Thyroid gland (tissue), 4 donors: ENCODE results near the gene LRBA. TPM values are rescaled to one million over a fixed set of nuclear protein-coding genes. Genes with fewer than 3 reads are reported as not detected.

Experiments
- DNase-seq, 2 donors: peaks; one replicate each; pipeline ENCODE4 v3.0.0-alpha.2; 2019
- H3K27ac ChIP-seq, 3 donors: fragments of 200-600 bp; sonication (generic); 1 replicate in 2 of 3; 2 replicates in 1 of 3; pipeline ENCODE4 v1.5.1; 2016 to 2019; ENCODE audit warnings: mild to moderate bottlenecking in 1 of 3, moderate library complexity in 1 of 3
- H3K27me3 ChIP-seq: fragments of 200-600 bp; sonication (generic); one replicate; pipeline ENCODE4 v1.5.1; 2019
- H3K36me3 ChIP-seq, 2 donors: fragments of 200-600 bp; sonication (generic); one replicate each; pipeline ENCODE4 v1.5.1; 2016 to 2019
- H3K4me1 ChIP-seq, 2 donors: fragments of 200-600 bp; sonication (generic); one replicate each; pipeline ENCODE4 v1.5.1; 2017 to 2019
- H3K4me3 ChIP-seq, 3 donors: fragments of 200-600 bp; sonication (generic); replicated peaks in 1 of 3; 1 replicate in 2 of 3; 2 replicates in 1 of 3; pipeline ENCODE4 v1.5.1; 2016; ENCODE audit warnings: mild to moderate bottlenecking in 1 of 3
- H3K9me3 ChIP-seq: fragments of 200-600 bp; sonication (generic); one replicate; pipeline ENCODE4 v1.5.1; 2017
- POLR2A ChIP-seq, 2 donors: fragments of 450-650 bp; IDR thresholded peaks; one replicate each; pipeline ENCODE4 v1.6.1; 2017; ENCODE audit warnings: antibody characterized with exemption in 2 of 2, mild to moderate bottlenecking in 2 of 2, moderate library complexity in 1 of 2
- WGBS, 2 donors: methylation state at CpG; one replicate each; pipeline ENCODE4 v1.1.5; 2017; 5-methylcytosine and 5-hydroxymethylcytosine counted together
- intact Hi-C: fragments of 100-400 bp; cut with DNase I; formaldehyde crosslinking; loops from one replicate; pipeline ENCODE4 v1.15.1; 2023
- total RNA-seq, 4 donors: library from RNA; depleted of rRNA; stranded (reverse); fragments of >200 nt; gene quantifications; one replicate each; pipeline ENCODE4 v1.2.3, GENCODE V29; 2016
- TF ChIP-seq, protein P1 (sequence below), 6 experiments: fragments of 200-600 bp in 3 of 6; fragments of 450-650 bp in 3 of 6; sonication (generic) in 3 of 6; IDR thresholded peaks; one replicate each; pipeline ENCODE4 v1.5.1; 2016 to 2019; ENCODE audit warnings: antibody characterized with exemption in 6 of 6, mild to moderate bottlenecking in 2 of 6, inconsistent platforms in 1 of 6, moderate library complexity in 1 of 6

The LRBA gene
- total RNA-seq, 4 donors from 2014 or later = 98.9 to 127 (median 113) TPM

DNA sequence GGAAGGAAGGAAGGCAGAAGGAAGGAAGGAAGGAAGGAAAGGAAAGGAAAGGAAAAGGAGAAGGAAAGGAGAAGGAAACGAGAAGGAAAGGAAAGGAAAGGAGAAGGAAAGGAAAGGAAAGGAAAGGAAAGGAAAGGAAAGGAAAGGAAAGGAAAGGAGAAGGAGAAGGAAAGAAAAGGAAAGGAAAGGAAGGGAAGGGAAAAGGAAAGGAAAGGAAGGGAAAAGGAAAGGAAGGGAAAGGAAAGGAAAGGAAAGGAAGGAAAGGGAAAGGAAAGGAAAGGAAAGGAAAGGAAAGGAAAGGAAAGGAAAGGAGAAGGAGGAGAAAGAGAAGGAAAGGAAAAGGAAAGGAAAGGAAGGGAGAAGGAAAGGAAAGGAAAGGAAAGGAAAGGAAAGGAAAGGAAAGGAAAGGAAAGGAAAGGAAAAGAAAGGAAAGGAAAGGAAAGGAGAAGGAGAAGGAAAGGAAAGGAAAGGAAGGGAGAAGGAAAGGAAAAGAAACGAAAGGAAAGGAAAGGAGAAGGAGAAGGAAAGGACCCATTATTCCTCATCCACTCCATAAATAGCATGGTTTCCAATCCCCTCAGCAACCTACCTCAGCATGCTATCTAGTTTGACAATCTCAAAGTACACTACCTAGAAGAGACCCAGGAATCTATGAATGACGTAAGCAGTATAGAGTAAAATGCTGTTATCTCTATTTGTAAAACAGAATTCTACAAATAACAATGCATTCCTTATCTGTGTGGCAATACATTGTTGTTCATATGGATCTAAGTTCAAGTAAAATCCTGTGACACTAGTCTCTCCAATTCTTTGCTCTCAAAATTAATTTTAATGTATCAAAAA, 209.7 kb downstream of the LRBA start:
- H3K4me3 ChIP-seq = no peak overlapping the region
- TF ChIP-seq POLR2A (IDR thresholded peaks at IDR 0.05) = no peak
- TF ChIP-seq, protein P1, sequence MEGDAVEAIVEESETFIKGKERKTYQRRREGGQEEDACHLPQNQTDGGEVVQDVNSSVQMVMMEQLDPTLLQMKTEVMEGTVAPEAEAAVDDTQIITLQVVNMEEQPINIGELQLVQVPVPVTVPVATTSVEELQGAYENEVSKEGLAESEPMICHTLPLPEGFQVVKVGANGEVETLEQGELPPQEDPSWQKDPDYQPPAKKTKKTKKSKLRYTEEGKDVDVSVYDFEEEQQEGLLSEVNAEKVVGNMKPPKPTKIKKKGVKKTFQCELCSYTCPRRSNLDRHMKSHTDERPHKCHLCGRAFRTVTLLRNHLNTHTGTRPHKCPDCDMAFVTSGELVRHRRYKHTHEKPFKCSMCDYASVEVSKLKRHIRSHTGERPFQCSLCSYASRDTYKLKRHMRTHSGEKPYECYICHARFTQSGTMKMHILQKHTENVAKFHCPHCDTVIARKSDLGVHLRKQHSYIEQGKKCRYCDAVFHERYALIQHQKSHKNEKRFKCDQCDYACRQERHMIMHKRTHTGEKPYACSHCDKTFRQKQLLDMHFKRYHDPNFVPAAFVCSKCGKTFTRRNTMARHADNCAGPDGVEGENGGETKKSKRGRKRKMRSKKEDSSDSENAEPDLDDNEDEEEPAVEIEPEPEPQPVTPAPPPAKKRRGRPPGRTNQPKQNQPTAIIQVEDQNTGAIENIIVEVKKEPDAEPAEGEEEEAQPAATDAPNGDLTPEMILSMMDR (IDR thresholded peaks at IDR 0.05) = no peak
- no peaks in the 10 kb centered on the region for H3K36me3 ChIP-seq
- H3K9me3 ChIP-seq = no peaks in the 10 kb centered on the region
- 93 to 94% methylated on average over 3 of the region's 3 CpGs for WGBS, 2 donors
- H3K27ac ChIP-seq = no peak overlapping the region
- no peaks in the 10 kb centered on the region for H3K27me3 ChIP-seq
- no peaks in the 10 kb centered on the region for H3K4me1 ChIP-seq
- no peak for DNase-seq
- intact Hi-C loops = no loop called here

DNA sequence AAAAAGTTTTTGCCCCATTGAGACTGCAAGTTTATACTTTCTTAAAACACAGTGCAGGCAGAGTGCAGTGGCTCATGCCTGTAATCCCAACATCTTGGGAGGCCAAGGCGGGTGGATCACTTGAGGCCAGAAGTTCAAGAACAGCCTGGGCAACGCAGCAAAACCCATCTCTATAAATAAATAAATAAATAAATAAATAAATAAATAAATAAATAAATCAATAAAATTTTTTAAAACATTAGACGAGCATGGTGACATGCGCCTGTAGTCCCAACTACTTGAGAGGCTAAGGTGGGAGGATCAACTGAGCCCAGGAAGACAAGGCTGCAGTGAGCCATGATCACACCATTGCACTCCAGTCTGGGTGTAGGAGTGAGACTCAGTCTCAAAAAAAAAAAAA, 213.3 kb downstream of the LRBA start:
- TF ChIP-seq POLR2A (IDR thresholded peaks at IDR 0.05) = no peak
- TF ChIP-seq, protein P1 (IDR thresholded peaks at IDR 0.05) = no peak
- Histone ChIP-seq H3K4me1 (no peaks in the 10 kb centered on the region), H3K9me3 (no peaks in the 10 kb centered on the region), H3K27me3 (no peaks in the 10 kb centered on the region), H3K27ac (no peak overlapping the region), H3K36me3 (no peaks in the 10 kb centered on the region), H3K4me3 (no peak overlapping the region)
- intact Hi-C loops = no loop called here
- WGBS, 2 donors = 96 to 97% methylated on average over 4 of the region's 4 CpGs
- no peak for DNase-seq

DNA sequence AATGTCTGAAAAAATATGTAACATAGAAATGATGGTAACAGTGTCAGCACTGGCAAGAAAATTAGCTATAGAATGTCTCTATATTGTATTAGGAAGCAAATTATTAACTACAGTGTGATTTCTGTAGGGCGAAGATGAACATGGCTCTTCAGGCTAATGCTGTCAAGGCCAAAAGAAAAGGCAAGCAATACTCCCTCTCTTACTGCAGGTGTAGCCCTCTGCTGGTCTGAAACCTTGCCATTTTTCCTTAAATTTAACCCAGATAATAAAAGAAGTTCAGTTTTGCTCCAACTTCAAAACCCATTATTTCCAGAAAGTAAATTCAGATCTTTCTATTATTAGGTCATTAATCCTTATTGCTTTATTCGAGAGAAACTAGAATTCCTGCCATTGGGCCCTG, 215.9 kb downstream of the LRBA start:
- no peaks in the 10 kb centered on the region for H3K36me3 ChIP-seq
- no peaks in the 10 kb centered on the region for H3K9me3 ChIP-seq
- intact Hi-C loops = no loop called here
- no peaks in the 10 kb centered on the region for H3K4me1 ChIP-seq
- no peak for DNase-seq
- 95 to 97% methylated on average over 2 of the region's 2 CpGs for WGBS, 2 donors
- no peaks in the 10 kb centered on the region for H3K27me3 ChIP-seq
- H3K27ac ChIP-seq = no peak overlapping the region
- no peak overlapping the region for H3K4me3 ChIP-seq
- no peak for TF ChIP-seq POLR2A (IDR thresholded peaks at IDR 0.05)
- TF ChIP-seq, protein P1 (IDR thresholded peaks at IDR 0.05) = no peak

DNA sequence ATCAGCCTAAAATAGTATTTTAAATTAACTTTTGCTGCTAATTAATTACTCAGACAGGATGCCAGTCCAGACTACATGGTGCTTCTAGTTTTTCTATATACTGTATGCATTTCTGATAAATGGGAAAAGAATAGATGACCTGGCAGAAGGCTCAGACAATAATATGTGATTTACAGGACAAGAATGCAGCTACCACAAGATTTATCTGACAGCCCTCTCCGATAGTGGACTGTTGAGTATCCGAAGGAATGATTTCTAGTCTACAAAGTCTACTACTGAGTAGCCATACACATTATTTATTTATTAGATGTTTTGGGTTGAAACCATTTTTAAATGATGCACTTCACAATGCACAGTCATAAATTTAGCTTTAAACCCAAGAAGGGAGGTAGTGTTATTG, 220.4 kb downstream of the LRBA start:
- no peak overlapping the region for H3K27ac ChIP-seq
- H3K4me3 ChIP-seq = no peak overlapping the region
- DNase-seq = no peak
- no peaks in the 10 kb centered on the region for H3K4me1 ChIP-seq
- H3K36me3 ChIP-seq = no peaks in the 10 kb centered on the region
- H3K9me3 ChIP-seq = no peaks in the 10 kb centered on the region
- no peak for TF ChIP-seq POLR2A (IDR thresholded peaks at IDR 0.05)
- TF ChIP-seq, protein P1 (IDR thresholded peaks at IDR 0.05) = no peak
- WGBS, 2 donors = 91 to 94% methylated on average over 2 of the region's 2 CpGs
- H3K27me3 ChIP-seq = no peaks in the 10 kb centered on the region
- intact Hi-C loops = no loop called here

DNA sequence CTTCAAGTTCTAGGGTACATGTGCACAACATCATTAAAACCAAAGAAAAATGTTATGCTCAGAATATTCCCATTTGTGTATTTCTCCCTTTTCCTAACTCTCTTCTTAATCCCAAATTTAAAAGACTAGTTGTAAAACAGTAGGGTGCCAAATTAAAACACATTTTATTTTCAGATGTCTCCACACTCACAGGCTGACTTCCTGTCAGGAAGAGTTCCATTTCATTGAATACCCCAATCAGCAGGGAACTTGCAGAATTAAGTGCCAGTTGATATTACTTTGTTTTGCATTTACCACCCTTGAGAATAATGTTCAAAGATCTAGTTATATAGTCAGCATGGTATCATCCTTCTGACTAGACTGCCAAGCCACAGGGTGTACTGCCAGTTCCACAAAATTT, 225.2 kb downstream of the LRBA start:
- intact Hi-C loops = no loop called here
- Histone ChIP-seq H3K4me1 (no peaks in the 10 kb centered on the region), H3K36me3 (no peaks in the 10 kb centered on the region), H3K9me3 (no peaks in the 10 kb centered on the region), H3K27me3 (no peaks in the 10 kb centered on the region), H3K4me3 (no peak overlapping the region), H3K27ac (no peak overlapping the region)
- TF ChIP-seq POLR2A (IDR thresholded peaks at IDR 0.05) = no peak
- TF ChIP-seq, protein P1 (IDR thresholded peaks at IDR 0.05) = no peak
- no peak for DNase-seq
